Stimulated activated CD4-positive, alpha-beta T cell treated with anti-CD3 and anti-CD28 coated beads, Interleukin-15, amount 100 ng/mL, for 48 hours (primary cell): ENCODE measurements around the gene PAX5.
"Not testable (repeated sequence)": the region's sequence is repeated elsewhere in the genome, so short reads cannot be mapped to it uniquely, and the experiment has no call there.

Source experiments
- DNase-seq, 2 donors: peaks; one replicate each; pipeline ENCODE4 v3.0.0-alpha.2; 2020; ENCODE audit warnings: low read depth in 2 of 2

The PAX5 gene

DNA sequence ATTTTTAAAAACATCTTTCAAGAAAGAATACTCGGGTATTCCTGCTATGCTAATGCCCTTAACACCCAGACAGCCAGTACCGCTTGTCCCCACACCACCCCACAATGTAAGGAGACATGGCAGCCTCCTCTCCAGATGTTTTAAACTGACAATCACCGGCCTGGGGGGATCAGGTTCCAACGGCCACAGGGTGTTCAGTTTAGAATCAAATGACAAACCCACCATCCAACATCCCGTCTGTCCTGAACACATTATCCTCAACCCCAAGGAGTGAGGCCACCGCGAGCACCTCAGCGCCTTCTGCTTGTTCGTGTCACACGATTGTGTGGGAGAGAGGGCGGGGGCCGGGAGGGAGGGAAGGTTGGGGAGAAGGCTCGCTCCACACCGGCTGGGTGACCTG is 152.8 kb downstream of the PAX5 start:
- no peak for DNase-seq

DNA sequence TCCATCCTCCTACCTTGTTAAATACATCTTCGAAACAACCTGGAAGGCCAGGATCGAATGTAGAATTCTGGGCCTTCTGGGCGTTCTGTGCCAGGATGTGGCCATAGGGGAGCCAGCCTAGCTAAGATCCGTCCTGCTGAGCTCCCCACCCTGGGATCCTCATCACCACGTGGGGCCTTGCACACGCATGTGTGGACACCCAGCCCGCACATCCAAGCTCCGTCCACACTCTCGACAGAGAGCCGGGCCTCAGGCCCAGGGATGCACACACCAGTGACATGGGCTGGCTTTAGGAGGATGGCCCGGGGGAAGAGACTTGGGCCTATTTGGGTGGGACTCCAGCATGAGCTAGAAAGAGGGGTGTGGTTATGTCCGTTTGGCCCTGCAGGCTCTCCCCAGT is 154.0 kb downstream of the PAX5 start:
- DNase-seq = no peak

DNA sequence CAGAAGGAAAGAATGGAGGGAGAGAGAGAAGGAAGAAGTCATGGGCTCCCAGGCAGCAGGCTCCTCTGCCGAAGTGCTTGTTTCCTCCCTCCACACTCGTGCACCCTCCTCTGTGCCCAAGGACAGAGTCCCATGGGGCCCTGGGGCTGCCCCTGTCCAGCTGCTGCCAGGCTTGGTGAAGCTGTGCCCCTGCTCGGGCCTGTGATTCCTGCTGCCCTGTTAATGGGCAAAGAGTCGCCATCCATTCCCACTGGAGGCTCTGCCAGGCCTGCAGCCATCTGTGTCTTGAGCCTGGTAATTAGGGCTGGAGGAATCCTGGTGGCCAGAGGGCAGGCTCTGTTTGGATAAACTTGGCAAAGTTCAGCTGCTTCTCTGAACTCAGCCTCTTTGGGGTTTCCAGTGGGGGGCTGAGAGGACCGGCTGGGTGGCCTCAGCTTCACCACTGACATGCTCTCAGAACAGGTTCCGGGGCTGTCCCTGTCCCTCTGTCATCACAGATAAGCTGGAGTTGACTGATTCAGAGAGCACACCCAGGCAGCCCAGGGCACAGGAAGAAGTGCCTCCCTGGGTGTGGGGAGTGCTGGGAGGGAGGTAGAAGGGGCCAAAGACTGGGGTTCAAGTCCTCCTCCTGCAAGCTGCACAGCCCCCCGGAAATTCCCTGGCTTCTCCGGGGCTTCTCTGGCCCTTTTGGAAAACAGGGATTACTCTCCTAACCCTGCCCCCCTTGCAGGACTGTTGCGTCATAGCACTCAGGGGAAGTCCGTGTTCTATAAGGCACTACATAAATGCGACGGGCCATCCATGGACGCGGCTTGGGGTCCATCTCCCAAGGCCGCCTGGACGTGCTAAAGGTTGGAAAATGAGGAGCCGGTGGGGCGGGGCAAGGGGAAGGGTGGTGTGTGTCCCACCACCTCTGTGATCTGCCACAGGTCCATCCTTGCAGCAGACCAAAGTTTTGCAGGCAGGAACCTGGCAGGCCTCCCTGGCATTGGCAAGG is 154.8 kb downstream of the PAX5 start:
- no peak for DNase-seq

DNA sequence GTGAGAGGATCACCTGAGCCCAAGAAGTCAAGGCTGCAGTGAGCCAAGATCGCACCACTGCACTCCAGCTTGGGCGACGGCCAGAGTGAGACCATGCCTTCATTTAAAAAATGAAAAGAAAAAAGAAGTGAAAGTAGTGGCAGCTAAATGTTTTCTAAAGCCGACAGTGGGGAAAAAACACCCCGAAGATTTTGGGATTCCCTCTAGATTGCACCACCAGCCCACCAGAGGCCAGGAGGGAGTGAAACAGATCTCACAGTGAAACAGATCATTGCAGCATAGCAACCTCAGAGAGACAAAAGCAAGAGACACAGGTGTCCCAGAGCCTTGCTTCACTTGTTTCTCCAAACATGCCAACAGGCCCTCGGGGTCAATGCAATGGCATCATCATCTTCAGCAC is 156.8 kb downstream of the PAX5 start:
- no peak for DNase-seq

DNA sequence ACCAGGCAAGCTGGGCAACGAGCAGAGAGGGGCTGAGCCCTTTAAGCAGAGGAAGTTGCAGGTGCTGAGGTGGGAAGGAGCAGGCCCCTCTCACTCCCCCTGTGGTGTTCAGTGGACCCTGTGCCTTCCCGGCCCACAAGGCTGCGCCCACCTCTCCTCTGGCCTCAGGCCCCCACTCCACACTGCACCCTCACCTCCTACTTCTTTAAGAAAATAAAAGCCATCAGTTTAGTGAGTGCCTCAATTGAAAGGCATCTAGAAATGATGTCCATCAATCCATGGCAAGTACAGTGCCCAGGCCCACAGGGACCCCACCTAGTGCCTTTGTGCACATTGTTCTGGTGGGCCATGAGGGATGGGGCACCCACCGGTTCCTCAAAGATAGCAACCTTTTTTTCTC is 158.0 kb downstream of the PAX5 start:
- DNase-seq = no peak

DNA sequence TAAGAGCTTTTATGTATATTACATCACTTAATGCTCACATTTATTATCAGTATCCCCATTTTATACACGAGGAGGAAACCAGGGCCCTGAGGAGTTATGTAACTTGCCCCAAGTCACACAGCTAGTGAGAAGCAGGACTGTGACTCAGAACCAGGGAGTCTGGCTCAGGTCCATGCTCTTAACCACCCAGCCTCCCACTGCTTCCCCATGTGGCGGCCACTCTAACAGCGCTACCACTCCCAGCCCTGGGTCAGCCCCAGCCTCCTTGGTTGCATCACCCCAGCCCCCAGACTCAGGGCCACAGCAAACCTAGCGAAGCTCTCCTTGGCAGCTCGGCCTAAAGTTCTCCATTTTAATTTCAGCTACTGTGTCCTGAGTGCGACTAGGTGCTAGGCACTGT is 159.1 kb downstream of the PAX5 start:
- DNase-seq = no peak

DNA sequence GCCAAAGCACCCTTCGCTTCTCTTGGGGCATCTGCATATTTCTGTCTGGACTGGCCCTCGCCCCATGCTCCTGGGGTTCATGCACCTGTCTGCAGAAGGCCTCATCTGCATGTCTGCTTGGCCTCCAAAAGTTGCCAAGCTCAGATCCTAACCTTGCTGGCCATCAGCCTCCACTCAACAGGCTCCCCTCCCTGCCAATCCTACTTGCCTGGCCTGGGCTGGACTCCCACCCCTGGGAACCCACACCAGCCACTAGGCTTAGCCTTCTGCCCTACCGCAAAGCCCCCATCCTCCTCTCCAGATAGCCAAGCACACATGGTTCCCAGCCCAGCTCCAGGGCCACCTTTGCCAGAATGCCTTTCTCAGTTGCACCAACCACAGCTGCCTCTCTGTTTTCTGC is 159.8 kb downstream of the PAX5 start:
- DNase-seq = no peak

DNA sequence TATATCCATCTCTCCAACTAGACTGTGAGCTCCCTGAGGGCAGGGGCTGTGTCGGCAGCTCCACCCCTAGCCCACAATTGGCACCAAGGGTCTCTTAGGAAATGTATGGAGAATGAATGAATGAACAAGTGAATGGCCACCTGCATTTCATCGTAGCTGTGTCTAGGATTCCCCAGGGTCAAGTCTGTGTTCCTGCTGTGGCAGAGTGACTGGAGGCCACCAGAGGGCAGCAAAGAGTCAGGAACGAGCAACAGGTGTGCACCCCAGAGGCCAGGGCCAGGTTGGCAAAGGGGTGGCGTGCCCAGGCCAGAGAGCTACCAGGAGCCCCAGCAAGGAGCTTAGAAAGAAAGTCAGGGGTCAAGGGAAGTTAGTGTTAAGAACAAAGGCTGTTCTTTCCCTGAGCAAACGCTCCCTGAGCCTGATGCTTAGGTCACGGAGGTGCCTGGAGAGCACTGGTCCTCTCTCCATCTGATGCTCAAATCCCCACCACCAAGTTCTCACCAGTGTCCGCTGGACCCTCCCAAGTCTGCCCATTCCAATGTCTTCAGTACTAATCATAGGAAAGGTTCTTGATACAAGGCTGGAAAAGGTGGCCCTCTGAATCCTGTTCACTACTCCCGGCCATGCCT is 160.7 kb downstream of the PAX5 start:
- peak; percentile 59 to 60 for DNase-seq

DNA sequence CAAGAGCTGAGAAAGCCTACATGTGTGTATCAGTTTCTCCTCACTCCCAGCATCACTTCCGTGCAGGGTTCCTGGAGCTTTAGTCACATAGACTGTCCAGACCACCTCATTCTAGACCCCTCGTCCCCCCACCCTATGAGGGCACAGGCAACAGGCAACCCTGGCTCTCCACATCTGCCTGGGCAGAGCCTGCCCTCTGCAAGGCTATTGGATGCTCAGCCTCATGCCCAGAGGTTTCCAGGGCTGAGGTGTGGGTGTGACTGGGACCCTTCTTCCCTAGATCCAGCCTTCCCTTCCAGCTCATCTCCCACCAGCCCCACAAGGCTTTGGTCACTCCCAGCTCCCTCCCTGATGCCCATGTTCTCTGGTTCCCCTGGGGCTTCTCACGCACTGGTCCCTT is 161.4 kb downstream of the PAX5 start:
- DNase-seq = no peak

DNA sequence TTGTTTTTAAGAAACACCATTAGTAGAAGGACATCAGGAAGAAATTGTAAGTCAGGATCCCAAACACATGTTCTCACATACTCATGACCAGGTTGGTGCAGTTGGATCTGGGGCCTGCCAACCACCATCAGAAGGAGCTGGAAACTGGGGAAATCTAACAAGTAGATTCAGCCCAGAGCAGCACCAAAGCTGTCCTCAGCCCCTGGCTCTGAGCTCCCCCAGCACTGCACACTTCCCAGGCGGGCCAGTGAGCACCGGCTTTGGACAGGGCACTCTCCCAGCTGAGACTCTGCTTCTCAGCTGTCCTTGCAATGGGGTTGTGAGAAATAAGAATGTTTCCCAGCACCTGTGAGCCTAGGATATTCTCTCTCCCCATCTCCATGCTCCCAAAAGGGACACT is 162.5 kb downstream of the PAX5 start:
- no peak for DNase-seq

DNA sequence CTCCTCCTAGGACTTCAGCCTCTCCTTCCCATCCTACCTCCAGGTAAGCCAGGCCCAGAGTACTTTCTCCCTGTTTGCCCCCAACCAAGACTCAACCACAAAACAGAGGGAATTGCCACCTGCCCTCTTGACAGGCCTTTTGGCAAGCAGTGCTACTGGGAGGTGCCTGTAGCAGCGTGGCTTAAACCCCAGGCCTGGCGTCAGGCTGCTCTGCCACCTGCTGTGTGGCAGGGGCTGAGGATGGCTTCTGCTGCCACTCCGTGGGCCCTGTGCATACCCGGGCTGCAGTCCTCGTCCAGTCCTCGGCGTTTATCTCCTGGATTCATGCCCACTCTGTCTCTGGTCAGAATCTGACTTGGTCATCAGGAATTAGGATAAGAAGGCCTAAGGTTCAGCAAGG is 163.1 kb downstream of the PAX5 start:
- DNase-seq = no peak

DNA sequence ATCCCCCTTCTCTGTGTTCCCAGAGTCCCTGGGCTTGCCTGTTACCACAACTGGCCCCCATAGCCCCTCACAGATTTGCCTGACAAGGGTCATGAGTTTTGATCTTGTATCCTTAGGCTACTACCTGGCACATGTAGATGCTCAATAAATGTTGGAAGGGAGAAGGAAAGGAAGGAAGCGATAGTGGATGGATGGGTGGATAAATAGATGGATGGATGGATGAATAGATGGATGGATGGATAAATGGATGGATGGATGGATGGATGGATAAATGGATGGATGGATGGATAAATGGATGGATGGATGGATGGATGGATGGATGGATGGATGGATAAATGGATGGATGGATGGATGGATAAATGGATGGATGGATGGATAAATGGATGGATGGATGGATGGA is 164.5 kb downstream of the PAX5 start:
- not testable (repeated sequence) for DNase-seq

DNA sequence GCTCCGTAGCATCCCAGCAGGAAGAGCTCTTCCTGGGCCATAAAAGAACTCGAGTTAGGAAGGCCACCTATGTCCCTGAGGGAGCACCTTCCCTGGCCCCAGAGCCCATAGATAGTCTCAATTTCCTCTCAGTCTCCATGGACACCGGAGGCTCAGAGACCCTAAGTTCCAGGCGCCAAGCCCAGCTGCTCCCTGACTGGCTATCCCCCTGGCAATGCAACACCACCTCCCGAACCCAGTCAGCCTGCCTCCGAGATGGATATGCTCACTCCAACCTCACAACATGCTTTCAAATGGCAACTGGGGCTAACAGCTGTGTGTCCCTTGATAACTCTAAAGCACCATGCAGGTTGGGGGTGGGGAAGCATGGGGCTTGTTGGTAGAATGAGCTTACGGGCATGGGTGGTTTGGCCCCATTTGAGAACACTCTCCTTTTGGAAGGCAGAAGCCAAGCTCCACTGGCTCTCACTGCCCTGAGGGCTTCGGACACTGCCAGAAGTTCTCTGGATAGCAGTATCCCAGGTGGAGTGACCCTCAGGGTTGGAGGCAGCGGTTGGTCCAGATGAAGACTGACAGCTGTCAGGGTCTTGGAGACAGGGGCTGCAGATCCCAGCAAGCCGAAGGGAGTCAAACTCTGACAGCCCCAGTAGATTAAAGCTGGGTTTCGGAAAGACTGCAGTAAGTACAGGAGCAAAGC is 165.3 kb downstream of the PAX5 start:
- DNase-seq = no peak

DNA sequence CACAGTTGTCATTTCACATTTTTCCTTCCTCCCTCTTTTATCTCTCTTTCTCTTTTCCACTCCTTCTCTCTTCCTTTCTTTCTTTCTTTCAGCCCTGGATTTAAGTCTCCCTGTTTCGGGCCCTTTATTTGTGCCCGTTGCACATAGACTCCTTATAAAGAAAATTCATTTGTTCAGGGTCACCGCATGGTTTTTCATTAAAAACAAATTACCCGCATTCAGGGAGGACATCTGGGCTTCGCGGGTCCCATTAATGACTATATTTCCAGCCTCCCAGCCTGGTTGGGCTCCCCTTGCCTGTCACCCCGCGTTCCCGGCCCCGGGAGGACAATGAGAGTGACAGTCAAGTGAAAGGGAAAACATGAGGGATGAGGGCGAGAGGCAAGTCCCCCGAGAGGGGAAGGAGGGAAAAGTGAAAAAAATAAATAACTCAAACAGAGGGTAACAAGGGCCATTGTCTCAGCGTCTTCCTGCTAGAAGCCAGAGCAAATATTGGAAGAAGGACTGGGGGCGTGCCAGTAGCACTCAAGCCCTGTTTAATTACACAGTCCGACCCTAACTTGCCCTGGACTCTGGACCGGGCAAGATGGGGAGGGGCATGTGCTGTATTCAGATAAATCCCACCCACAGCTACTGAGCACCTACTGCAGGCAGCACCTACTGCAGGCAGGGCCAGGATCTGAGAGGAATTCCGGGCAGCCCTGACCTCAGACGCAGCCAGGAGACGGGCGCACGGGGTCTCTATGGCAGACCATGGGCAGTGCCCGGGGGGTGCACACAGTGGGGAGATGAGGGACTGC is 166.2 kb downstream of the PAX5 start:
- DNase-seq = no peak

DNA sequence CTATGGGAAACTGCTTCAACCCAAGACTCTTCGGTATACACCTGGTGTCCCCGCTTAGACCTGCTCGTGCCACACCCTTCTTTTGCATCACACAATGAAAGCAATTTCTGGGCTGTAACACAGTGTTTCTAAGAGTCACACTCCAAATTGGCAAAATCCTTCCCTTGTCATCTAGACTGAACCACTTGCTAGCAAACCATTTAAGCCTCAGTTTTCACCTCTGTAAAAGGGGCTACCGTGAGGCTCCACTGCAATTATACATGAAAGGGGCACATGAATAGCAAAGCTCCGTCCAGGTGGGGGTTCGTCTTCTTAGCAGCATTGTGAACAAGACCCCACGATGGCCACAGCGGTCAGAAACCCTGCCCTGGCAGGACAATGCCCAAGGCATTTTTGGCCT is 166.8 kb downstream of the PAX5 start:
- DNase-seq = no peak

DNA sequence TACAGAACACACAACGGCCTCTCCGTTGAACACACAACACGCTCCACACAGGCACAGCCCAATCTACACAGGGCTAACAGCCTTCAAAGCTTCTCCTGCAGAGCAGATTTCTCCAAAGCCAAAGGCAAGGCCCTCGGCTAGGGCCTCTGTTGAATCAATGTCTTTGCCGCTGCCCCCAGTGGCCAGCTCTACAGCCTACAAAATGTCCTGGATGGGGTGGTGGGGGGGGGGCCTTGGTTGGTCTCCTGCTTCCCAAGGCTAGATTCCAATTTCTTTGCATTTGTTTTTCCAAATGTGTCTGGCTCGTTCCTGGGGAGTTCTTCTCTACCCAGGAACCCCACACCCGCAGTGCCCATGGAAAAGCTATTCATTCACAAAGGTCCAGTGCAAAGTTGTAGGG is 167.2 kb downstream of the PAX5 start:
- DNase-seq = no peak

DNA sequence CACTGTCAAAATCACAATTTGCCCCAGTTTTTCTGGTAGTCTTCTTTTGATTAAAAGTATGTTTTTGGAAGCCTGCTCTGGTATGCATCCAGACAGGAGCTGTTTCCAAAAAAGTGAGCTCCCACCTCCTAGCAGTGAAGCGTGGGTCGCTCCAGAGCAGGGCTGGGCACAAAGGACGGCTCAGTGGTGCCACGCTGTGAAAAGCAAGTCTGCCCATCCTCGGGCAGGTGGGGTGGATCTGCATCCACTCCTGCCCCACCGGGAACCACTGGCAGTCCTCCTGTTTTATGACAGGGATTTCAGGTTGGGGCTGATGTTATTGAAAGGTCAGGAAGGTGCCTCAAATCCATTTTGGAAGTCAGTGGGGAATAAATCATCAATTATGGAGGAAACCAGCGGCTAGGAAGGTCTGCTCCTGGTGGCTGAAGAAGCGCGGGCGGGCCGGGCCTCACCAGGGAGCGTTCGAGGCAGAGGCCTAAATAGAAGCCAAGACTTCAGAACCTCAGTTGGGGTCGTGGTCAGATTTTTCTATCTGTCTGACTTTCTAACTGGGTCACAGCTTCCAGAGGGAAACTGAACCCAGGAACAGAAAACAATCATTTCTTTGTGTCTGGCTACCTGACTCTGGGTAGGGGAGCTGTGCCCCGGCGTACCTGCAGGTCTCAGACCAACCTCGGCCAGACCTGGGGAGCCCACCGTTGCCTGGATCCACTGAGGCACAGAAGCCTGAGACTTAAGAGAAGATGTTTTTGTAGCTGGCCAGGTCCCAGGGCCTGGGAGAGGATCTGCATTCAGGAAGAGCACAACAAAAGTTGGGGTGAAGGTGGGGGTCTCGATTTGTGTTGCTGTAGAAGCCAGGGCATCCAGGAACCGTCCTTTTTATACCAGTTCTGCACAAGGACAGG is 168.1 kb downstream of the PAX5 start:
- DNase-seq = no peak

DNA sequence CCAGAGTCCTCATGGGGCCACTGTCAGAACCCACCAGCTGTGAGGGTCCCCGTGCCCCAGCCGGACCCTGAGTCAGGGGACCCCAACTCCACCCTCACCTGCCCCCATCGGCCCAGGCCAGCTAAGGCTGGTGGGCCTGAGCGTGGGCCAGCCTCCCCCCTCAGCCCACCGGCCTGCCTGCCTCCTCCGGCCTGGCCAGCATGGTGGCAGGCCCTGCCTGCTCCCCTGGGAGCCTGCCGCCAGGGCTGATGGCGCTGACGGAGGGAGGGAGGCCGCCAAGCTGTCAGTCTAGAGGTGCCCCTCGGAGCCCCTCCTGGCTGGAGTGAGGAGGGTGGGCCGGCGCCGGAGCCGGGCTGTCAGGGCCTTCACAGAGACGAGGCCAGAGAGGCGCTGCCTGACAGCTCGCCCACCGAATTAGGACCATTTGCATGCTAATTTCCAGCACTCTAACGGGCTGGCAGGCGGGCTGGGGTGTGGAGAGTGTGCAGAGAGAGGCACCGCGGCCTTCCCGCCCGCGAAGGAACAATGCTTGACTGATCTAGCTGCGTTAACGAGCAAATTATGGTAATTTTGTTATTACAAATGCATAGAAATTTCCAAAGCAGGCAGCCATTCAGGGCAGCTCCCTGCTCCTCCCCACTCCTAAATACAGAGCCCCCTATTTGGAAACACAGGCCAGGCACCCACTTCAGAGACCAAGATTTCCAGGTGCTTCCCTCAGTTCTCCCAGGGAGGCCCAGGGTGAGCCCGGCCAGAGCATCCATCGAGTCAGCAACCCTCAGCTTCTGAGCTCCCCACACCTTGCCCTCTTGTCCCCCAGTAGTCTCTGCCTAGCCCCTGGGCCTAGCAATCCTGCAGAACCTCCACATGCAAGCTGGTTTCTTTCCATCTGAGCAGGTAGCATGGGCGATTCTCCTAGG is 169.3 kb downstream of the PAX5 start:
- DNase-seq = no peak
